Mesothelial cell of epicardium (in vitro differentiated cells): ENCODE data around the gene OTUB2. TPM values are rescaled to one million over a fixed set of nuclear protein-coding genes. Genes with fewer than 3 reads are reported as not detected.

Experiments used
- DNase-seq, 2 experiments: peaks; one replicate each; pipeline ENCODE4 v3.0.0; 2021; ENCODE audit warnings: low spot score in 2 of 2; ENCODE audit not compliant: unreplicated experiment in 2 of 2
- H3K27ac Mint-ChIP-seq: 2 replicates; pipeline ENCODE4 v1.8.0; 2021; ENCODE audit warnings: mixed read lengths
- H3K27me3 Mint-ChIP-seq: 2 replicates; pipeline ENCODE4 v1.8.0; 2021; ENCODE audit warnings: low read depth, mixed read lengths
- H3K36me3 Mint-ChIP-seq: 2 replicates; pipeline ENCODE4 v1.8.0; 2021; ENCODE audit warnings: mixed read lengths
- H3K4me1 Mint-ChIP-seq: 2 replicates; pipeline ENCODE4 v1.8.0; 2021; ENCODE audit warnings: mixed read lengths
- H3K4me3 Mint-ChIP-seq: 2 replicates; pipeline ENCODE4 v1.8.0; 2021; ENCODE audit warnings: mild to moderate bottlenecking, moderate library complexity, mixed read lengths
- H3K9me3 Mint-ChIP-seq: 2 replicates; pipeline ENCODE4 v1.8.0; 2021; ENCODE audit warnings: mixed read lengths
- total RNA-seq: library from RNA; stranded (reverse); gene quantifications from 3 replicates; pipeline ENCODE4 v1.2.1, GENCODE V29; 2021
- TF ChIP-seq, protein P1 (sequence below): fragments of 200-600 bp; sonication (generic); IDR thresholded peaks from one replicate; pipeline ENCODE4 v1.5.0; 2021; ENCODE audit warnings: antibody characterized with exemption; ENCODE audit not compliant: unreplicated experiment

The OTUB2 gene
- total RNA-seq, 1 donor from 2014 or later = 6.6 TPM

DNA sequence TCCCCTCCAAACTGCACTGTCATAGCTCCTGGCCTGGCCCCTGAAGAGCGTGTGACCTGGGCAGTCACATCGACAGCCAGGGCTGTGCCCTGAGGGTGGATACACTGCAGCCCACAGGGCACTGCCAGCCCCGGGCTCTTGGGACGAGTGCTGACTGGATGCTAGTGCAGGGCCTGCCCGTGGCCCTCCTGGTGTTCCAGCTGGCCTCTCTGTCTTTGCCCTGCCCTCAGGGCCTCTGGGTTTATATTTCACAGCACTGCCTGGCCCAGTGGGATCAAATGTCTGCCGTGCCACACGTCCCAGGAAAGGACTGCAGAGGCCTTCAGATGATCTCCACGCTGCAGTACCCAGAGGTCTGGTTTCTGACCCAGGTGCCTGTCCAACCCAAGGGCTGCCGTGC lies 39.2 kb upstream of the OTUB2 start:
- H3K9me3 Mint-ChIP-seq = no peaks in the 10 kb centered on the region
- H3K4me3 Mint-ChIP-seq = no peak overlapping the region
- peaks cover 24% of the 10 kb centered on the region for H3K4me1 Mint-ChIP-seq
- no peak overlapping the region for H3K27ac Mint-ChIP-seq
- H3K27me3 Mint-ChIP-seq = no peaks in the 10 kb centered on the region
- TF ChIP-seq, protein P1, sequence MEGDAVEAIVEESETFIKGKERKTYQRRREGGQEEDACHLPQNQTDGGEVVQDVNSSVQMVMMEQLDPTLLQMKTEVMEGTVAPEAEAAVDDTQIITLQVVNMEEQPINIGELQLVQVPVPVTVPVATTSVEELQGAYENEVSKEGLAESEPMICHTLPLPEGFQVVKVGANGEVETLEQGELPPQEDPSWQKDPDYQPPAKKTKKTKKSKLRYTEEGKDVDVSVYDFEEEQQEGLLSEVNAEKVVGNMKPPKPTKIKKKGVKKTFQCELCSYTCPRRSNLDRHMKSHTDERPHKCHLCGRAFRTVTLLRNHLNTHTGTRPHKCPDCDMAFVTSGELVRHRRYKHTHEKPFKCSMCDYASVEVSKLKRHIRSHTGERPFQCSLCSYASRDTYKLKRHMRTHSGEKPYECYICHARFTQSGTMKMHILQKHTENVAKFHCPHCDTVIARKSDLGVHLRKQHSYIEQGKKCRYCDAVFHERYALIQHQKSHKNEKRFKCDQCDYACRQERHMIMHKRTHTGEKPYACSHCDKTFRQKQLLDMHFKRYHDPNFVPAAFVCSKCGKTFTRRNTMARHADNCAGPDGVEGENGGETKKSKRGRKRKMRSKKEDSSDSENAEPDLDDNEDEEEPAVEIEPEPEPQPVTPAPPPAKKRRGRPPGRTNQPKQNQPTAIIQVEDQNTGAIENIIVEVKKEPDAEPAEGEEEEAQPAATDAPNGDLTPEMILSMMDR = no peak
- H3K36me3 Mint-ChIP-seq = no peaks in the 10 kb centered on the region
- DNase-seq = no peak

DNA sequence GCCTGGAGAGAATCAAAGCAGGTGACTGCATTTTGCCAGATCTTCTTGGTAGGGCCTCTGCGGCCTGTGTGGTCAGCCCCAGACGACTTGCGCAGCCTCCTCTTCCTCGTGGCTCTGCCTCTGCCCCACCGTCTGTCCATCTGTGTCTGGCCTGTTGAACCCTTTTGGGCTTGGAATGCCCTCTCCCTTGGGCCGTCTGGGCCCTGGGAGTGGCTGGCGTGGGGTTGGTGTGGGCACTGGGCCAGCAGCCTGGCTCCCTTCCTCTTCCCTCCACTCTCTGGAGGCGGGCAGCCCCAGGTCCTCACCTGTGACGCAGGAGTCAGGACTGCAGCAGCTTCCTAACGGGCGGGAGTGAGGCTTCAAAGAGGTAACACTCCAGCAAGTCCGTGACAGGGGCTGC lies 38.8 kb upstream of the OTUB2 start:
- DNase-seq = no peak
- no peaks in the 10 kb centered on the region for H3K36me3 Mint-ChIP-seq
- H3K27me3 Mint-ChIP-seq = no peaks in the 10 kb centered on the region
- H3K4me3 Mint-ChIP-seq = no peak overlapping the region
- peaks cover 24% of the 10 kb centered on the region for H3K4me1 Mint-ChIP-seq
- TF ChIP-seq, protein P1 = no peak
- H3K9me3 Mint-ChIP-seq = no peaks in the 10 kb centered on the region
- no peak overlapping the region for H3K27ac Mint-ChIP-seq

DNA sequence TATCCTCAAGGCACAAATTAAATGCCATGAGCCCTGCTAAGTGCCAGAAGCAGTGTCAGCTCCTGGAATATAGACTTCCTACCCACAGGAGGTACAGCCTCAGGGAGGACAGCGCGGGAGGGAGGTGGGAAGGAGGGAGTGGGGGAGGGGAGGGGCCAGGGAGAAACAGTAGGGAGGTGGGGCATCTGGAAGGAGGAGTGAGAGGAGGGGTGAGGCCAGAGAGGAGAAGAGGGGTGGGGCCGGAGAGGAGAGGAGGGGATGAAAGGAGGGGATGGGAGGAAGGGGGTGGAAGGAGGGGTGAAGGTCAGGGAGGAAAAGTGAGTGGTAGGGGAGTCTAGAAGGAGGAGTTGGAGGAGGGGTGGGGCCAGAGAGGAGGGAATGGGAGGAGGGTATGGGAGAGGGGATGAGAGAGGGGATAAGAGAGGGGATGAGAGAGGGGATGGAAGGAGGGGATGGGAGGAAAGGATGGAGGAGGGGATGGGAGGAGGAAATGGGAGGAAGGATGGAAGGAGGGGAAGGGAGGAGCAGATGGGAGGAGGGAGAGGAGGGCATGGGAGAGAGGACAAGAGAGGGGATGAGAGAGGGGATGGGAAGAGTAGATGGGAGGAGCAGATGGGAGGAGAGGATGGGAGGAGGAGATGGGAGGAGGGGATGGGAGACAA lies 38.2 kb upstream of the OTUB2 start:
- DNase-seq = no peak
- H3K36me3 Mint-ChIP-seq = no peaks in the 10 kb centered on the region
- H3K27ac Mint-ChIP-seq = no peak overlapping the region
- no peaks in the 10 kb centered on the region for H3K9me3 Mint-ChIP-seq
- no peaks in the 10 kb centered on the region for H3K27me3 Mint-ChIP-seq
- H3K4me3 Mint-ChIP-seq = no peak overlapping the region
- H3K4me1 Mint-ChIP-seq = peaks cover 24% of the 10 kb centered on the region
- TF ChIP-seq, protein P1 = no peak

DNA sequence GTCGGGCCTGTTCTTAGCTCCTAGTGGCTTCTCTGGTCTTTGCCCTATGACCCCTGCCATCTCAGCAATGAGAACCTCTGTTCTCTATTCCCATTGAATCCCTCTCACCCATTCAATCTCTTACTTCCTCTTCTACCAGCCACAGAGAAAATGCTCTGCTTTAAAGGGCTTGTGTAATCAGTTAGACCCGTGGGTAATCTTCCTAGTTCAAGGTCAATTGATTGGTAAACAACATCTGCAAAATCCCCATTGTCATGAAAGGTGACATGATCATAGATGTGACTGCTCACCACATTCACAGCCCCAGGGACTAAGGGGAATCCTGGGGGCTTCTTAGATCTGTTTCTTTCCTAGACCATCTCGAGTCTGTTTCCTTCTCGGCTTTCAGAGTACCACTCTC lies 36.2 kb upstream of the OTUB2 start:
- Mint-ChIP-seq H3K4me1 (peaks cover 22% of the 10 kb centered on the region), H3K9me3 (no peaks in the 10 kb centered on the region), H3K36me3 (no peaks in the 10 kb centered on the region), H3K27me3 (no peaks in the 10 kb centered on the region), H3K27ac (no peak overlapping the region), H3K4me3 (no peak overlapping the region)
- DNase-seq = no peak
- TF ChIP-seq, protein P1 = no peak

DNA sequence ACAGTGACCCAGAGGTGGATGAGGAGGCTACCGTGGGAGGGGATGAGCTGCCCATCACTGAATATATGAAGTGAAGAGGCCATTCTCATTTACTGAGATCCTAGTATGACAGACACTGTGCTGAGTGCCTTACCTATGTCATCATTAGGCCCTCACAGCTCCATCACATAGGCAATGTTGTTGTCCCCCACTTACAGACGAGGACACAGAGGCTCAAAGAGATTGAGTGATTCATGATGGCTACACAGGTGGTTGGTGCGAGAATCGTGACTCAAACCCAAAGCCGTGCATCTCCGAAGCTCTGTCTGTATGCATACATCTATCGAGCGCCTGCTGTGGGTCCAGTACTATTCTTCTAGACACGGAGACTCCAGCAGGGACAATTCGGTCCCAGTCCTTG lies 34.9 kb upstream of the OTUB2 start:
- H3K9me3 Mint-ChIP-seq = no peaks in the 10 kb centered on the region
- H3K27ac Mint-ChIP-seq = no peak overlapping the region
- TF ChIP-seq, protein P1 = no peak
- H3K27me3 Mint-ChIP-seq = no peaks in the 10 kb centered on the region
- H3K36me3 Mint-ChIP-seq = no peaks in the 10 kb centered on the region
- H3K4me3 Mint-ChIP-seq = no peak overlapping the region
- DNase-seq = no peak
- peaks cover 13% of the 10 kb centered on the region for H3K4me1 Mint-ChIP-seq

DNA sequence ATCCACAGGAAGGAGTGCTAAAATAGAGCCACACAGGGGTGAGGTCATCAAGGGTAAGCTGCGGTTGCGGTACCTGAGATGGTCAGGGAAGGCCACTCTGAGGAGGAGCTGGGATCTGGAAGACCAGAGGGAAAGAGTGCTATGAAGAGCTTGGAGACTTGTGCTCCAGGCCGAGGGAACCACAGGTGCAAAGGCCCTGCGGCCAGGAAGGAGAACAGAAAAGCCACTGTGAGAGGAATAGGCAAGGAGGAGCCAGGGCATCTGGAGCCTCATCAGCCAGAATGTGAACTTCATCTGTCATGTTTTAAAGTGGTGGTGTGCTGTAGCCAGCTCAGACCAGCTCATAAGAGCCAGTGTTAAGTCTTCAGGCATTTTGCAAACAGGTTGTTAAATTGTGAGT lies 34.5 kb upstream of the OTUB2 start:
- Mint-ChIP-seq H3K9me3 (no peaks in the 10 kb centered on the region), H3K4me1 (peaks cover 11% of the 10 kb centered on the region), H3K27me3 (no peaks in the 10 kb centered on the region), H3K4me3 (no peak overlapping the region), H3K27ac (no peak overlapping the region), H3K36me3 (no peaks in the 10 kb centered on the region)
- TF ChIP-seq, protein P1 = no peak
- no peak for DNase-seq
